ENCODE data around the gene SCRG1.

The SCRG1 gene

GRCh38 chr4:173411106-173411693 is 12.3 kb upstream of the SCRG1 start:
- TF ChIP-seq ZFX (IDR thresholded peaks at IDR 0.05; ENCODE audit: borderline replicate concordance) (no peak), CTCF (IDR thresholded peaks at IDR 0.05) (no peak)
- H3K27ac ChIP-seq: no peak overlapping the region

- H3K27ac ChIP-seq: no peak overlapping the region
- TF ChIP-seq ZFX (IDR thresholded peaks at IDR 0.05; ENCODE audit: borderline replicate concordance) (no peak), CTCF (IDR thresholded peaks at IDR 0.05) (no peak)
Measured at GRCh38 chr4:173410079-173410478, 11.2 kb upstream of the SCRG1 start.

GRCh38 chr4:173405840-173406606 is 7.1 kb upstream of the SCRG1 start:
- H3K27ac ChIP-seq: no peak overlapping the region
- no peak for TF ChIP-seq CTCF (IDR thresholded peaks at IDR 0.05)
- no peak for TF ChIP-seq ZFX (IDR thresholded peaks at IDR 0.05; ENCODE audit: borderline replicate concordance)

GRCh38 chr4:173404296-173404865 is 5.5 kb upstream of the SCRG1 start:
- TF ChIP-seq CTCF (IDR thresholded peaks at IDR 0.05): no peak
- no peak for TF ChIP-seq ZFX (IDR thresholded peaks at IDR 0.05; ENCODE audit: borderline replicate concordance)
- no peak overlapping the region for H3K27ac ChIP-seq

GRCh38 chr4:173403051-173403450 is 4.1 kb upstream of the SCRG1 start:
- H3K27ac ChIP-seq: no peak overlapping the region
- TF ChIP-seq ZFX (IDR thresholded peaks at IDR 0.05; ENCODE audit: borderline replicate concordance): no peak
- TF ChIP-seq CTCF (IDR thresholded peaks at IDR 0.05): no peak

GRCh38 chr4:173401063-173401462 is 2.1 kb upstream of the SCRG1 start:
- TF ChIP-seq ZFX (IDR thresholded peaks at IDR 0.05; ENCODE audit: borderline replicate concordance): no peak
- TF ChIP-seq CTCF (IDR thresholded peaks at IDR 0.05): no peak
- no peak overlapping the region for H3K27ac ChIP-seq

- H3K27ac ChIP-seq: no peak overlapping the region
- TF ChIP-seq CTCF (IDR thresholded peaks at IDR 0.05) (no peak), ZFX (IDR thresholded peaks at IDR 0.05; ENCODE audit: borderline replicate concordance) (no peak)
Measured at GRCh38 chr4:173398220-173398619, 696 bp downstream of the SCRG1 start.
